Measurements from ENCODE around the gene BNC2.

GRCh38 chr9:16879416-16879815, 8.9 kb upstream of the BNC2 start:
- no peak for TF ChIP-seq RAD21 (CRISPR knock-in tag; IDR thresholded peaks at IDR 0.05)
- TF ChIP-seq TCF12 (IDR thresholded peaks at IDR 0.05): no peak
- TF ChIP-seq TCF12 (CRISPR knock-in tag; IDR thresholded peaks at IDR 0.05): no peak
- TF ChIP-seq, protein P1, sequence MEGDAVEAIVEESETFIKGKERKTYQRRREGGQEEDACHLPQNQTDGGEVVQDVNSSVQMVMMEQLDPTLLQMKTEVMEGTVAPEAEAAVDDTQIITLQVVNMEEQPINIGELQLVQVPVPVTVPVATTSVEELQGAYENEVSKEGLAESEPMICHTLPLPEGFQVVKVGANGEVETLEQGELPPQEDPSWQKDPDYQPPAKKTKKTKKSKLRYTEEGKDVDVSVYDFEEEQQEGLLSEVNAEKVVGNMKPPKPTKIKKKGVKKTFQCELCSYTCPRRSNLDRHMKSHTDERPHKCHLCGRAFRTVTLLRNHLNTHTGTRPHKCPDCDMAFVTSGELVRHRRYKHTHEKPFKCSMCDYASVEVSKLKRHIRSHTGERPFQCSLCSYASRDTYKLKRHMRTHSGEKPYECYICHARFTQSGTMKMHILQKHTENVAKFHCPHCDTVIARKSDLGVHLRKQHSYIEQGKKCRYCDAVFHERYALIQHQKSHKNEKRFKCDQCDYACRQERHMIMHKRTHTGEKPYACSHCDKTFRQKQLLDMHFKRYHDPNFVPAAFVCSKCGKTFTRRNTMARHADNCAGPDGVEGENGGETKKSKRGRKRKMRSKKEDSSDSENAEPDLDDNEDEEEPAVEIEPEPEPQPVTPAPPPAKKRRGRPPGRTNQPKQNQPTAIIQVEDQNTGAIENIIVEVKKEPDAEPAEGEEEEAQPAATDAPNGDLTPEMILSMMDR (CRISPR knock-in tag; IDR thresholded peaks at IDR 0.05): no peak
- TF ChIP-seq ZNF136 (CRISPR knock-in tag; IDR thresholded peaks at IDR 0.05; ENCODE audit: low read depth): no peak
- no peak for TF ChIP-seq NONO (IDR thresholded peaks at IDR 0.05)
- no peak for TF ChIP-seq NONO (CRISPR knock-in tag; conservative IDR thresholded peaks at IDR 0.05)
- no peak for TF ChIP-seq NR2C2 (CRISPR knock-in tag; IDR thresholded peaks at IDR 0.05; ENCODE audit: borderline replicate concordance)
- no peak for TF ChIP-seq SOX5 (CRISPR knock-in tag; IDR thresholded peaks at IDR 0.05; ENCODE audit: borderline replicate concordance)
- no peak for TF ChIP-seq CREB1 (IDR thresholded peaks at IDR 0.05)
- TF ChIP-seq CREB1 (CRISPR knock-in tag; IDR thresholded peaks at IDR 0.05): no peak
- no peak for TF ChIP-seq RERE (CRISPR knock-in tag; IDR thresholded peaks at IDR 0.05; ENCODE audit: low read depth)
- no peak for TF ChIP-seq ATAD3A (CRISPR knock-in tag; IDR thresholded peaks at IDR 0.05)
- no peak for TF ChIP-seq CHCHD3 (CRISPR knock-in tag; IDR thresholded peaks at IDR 0.05)
- TF ChIP-seq, protein P2, sequence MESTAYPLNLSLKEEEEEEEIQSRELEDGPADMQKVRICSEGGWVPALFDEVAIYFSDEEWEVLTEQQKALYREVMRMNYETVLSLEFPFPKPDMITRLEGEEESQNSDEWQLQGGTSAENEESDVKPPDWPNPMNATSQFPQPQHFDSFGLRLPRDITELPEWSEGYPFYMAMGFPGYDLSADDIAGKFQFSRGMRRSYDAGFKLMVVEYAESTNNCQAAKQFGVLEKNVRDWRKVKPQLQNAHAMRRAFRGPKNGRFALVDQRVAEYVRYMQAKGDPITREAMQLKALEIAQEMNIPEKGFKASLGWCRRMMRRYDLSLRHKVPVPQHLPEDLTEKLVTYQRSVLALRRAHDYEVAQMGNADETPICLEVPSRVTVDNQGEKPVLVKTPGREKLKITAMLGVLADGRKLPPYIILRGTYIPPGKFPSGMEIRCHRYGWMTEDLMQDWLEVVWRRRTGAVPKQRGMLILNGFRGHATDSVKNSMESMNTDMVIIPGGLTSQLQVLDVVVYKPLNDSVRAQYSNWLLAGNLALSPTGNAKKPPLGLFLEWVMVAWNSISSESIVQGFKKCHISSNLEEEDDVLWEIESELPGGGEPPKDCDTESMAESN (CRISPR knock-in tag; conservative IDR thresholded peaks at IDR 0.05): no peak
- TF ChIP-seq, protein P3, sequence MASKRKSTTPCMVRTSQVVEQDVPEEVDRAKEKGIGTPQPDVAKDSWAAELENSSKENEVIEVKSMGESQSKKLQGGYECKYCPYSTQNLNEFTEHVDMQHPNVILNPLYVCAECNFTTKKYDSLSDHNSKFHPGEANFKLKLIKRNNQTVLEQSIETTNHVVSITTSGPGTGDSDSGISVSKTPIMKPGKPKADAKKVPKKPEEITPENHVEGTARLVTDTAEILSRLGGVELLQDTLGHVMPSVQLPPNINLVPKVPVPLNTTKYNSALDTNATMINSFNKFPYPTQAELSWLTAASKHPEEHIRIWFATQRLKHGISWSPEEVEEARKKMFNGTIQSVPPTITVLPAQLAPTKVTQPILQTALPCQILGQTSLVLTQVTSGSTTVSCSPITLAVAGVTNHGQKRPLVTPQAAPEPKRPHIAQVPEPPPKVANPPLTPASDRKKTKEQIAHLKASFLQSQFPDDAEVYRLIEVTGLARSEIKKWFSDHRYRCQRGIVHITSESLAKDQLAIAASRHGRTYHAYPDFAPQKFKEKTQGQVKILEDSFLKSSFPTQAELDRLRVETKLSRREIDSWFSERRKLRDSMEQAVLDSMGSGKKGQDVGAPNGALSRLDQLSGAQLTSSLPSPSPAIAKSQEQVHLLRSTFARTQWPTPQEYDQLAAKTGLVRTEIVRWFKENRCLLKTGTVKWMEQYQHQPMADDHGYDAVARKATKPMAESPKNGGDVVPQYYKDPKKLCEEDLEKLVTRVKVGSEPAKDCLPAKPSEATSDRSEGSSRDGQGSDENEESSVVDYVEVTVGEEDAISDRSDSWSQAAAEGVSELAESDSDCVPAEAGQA (IDR thresholded peaks at IDR 0.05; ENCODE audit: low read depth): no peak
- TF ChIP-seq, protein P3 (CRISPR knock-in tag; IDR thresholded peaks at IDR 0.05; ENCODE audit: borderline replicate concordance): no peak
